ENCODE measurements around the gene FRG2.
"Not testable (repeated sequence)": the region's sequence is repeated elsewhere in the genome, so short reads cannot be mapped to it uniquely, and the experiment has no call there.

DNA sequence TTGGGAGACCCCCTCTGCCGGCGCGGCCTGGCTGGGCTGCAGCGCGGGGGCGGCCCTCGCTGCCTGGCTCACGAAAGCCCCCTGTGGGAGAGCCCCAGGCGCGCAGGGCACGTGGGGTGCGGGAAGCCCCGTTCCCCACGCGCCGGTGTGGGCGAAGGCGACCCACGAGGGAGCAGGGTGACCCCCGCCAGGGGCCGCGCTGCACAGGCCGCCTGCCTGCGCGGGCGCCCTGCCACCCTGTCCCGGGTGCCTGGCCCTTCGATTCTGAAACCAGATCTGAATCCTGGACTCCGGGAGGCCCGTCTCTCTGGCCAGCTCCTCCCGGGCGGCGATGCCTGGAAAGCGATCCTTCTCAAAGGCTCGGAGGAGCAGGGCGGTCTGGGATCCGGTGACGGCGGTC, 5.1 kb downstream of the FRG2 start:
- not testable (repeated sequence) for TF ChIP-seq CTCF, POLR2A (IDR thresholded peaks at IDR 0.05)

Data from Peyer's patch (tissue), 4 donors.